ENCODE data around the gene COL5A2.

Gene COL5A2

DNA sequence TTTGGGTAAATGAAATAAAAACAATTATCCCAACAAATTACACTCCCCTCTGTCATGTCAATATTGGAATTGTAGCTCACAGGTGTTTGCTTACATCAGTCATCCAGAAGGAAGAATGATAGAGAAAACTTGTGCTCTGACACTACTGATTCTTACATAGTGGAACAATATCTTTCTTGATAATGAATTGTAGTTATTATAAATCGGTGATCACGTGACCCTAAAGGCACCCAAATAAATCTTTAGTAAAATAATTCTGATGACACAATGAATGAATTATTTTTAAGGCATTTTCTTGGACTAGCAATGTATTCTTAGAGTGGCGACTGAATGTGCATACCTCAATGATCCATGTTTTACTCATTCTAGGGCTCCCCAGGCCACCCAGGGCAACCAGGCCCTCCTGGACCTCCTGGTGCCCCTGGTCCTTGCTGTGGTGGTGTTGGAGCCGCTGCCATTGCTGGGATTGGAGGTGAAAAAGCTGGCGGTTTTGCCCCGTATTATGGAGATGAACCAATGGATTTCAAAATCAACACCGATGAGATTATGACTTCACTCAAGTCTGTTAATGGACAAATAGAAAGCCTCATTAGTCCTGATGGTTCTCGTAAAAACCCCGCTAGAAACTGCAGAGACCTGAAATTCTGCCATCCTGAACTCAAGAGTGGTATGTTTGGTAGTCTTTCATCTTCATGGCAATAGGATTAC lies 170.9 kb downstream of the COL5A2 start:
- H3K4me3 ChIP-seq (ENCODE audit: low read depth, low read length), result no peak overlapping the region
- in situ Hi-C loops (cut with HindIII; ENCODE audit: low sequenced_read_pairs), result no loop called here
- no peak for DNase-seq (ENCODE audit: low read depth, low spot score)
- TF ChIP-seq, protein P1, sequence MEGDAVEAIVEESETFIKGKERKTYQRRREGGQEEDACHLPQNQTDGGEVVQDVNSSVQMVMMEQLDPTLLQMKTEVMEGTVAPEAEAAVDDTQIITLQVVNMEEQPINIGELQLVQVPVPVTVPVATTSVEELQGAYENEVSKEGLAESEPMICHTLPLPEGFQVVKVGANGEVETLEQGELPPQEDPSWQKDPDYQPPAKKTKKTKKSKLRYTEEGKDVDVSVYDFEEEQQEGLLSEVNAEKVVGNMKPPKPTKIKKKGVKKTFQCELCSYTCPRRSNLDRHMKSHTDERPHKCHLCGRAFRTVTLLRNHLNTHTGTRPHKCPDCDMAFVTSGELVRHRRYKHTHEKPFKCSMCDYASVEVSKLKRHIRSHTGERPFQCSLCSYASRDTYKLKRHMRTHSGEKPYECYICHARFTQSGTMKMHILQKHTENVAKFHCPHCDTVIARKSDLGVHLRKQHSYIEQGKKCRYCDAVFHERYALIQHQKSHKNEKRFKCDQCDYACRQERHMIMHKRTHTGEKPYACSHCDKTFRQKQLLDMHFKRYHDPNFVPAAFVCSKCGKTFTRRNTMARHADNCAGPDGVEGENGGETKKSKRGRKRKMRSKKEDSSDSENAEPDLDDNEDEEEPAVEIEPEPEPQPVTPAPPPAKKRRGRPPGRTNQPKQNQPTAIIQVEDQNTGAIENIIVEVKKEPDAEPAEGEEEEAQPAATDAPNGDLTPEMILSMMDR (IDR thresholded peaks at IDR 0.05; ENCODE audit: low read depth, low read length), result no peak

DNA sequence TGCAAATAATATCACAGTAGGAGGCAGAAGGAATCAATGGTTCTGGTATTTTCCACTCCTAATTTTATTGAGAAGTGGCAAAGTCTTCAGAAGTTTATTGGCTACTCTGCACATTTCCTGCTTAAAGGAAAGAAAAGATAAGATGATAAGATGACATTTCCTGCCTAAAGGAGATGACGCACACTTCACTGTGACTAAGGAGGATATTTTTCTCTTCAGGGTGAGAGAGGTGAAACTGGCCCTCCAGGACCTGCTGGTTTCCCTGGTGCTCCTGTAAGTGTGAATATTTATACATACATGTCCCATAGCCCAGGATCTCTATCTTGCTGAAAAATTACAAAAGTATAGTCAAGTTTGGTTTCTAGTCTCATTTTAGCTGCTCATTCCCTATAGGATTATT lies 177.5 kb downstream of the COL5A2 start:
- in situ Hi-C loops (cut with HindIII; ENCODE audit: low sequenced_read_pairs), result no loop called here
- DNase-seq (ENCODE audit: low read depth, low spot score), result peak; percentile 63
- H3K4me3 ChIP-seq (ENCODE audit: low read depth, low read length), result no peak overlapping the region

DNA sequence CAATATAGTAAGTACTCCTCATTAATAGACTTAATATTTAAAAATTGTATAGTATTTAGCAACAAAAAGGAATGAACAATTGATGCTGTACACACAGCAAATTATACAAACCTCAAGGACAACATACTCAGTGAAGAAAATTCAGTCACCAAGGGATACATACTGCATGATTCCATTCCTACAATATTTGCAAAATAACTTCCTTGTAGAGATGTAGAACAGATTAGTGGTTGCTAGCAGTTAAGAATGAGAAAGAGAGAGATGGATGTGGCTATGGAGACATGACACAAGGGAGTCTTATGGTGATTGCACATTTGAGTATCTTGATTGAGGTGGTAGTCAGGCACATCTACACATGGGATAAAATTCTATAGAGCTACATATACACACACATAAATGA lies 179.3 kb downstream of the COL5A2 start:
- H3K4me3 ChIP-seq (ENCODE audit: low read depth, low read length), result no peak overlapping the region
- in situ Hi-C loops (cut with HindIII; ENCODE audit: low sequenced_read_pairs), result no loop called here
- TF ChIP-seq, protein P1 (IDR thresholded peaks at IDR 0.05; ENCODE audit: low read depth, low read length), result no peak
- DNase-seq (ENCODE audit: low read depth, low spot score), result no peak

More for the DNA sequence above, 177.5 kb downstream of the COL5A2 start:
- TF ChIP-seq, protein P1 (IDR thresholded peaks at IDR 0.05; ENCODE audit: low read depth, low read length), result no peak

DNA sequence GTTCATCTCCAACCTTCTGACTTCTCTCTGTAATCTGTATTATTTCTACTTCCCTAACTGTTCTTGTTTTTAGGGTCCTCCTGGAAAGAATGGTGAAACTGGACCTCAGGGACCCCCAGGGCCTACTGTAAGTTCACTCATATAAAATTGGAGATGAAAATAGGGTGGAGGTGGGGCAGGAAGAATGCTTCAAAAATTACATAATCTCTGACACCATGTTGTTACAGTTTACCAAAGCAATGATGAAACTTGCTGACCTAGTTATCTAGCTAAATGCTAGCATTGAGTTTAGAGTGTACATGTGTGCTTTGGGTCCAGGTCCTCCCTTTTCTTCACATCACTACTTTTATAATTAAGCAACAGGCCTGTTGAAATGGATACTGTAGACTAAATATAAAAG lies 182.3 kb downstream of the COL5A2 start:
- H3K4me3 ChIP-seq (ENCODE audit: low read depth, low read length), result no peak overlapping the region
- DNase-seq (ENCODE audit: low read depth, low spot score), result no peak
- in situ Hi-C loops (cut with HindIII; ENCODE audit: low sequenced_read_pairs), result no loop called here
- TF ChIP-seq, protein P1 (IDR thresholded peaks at IDR 0.05; ENCODE audit: low read depth, low read length), result no peak

DNA sequence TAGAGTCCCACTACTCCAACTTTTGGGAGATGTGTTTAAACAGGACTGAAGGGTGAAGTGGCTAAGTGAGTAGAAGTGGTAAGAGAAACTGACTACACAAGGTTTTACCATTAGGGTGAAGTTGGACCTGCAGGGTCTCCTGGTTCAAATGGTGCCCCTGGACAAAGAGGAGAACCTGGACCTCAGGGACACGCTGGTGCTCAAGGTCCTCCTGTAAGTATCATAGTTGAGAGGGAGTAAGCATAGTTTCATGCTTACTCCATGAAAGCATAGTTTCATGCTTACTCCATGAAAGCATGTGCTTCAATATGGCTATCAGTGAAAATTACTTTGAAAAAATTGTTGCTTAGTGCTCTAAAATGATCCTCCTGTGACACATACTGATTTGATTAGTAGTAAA lies 186.3 kb downstream of the COL5A2 start:
- in situ Hi-C loops (cut with HindIII; ENCODE audit: low sequenced_read_pairs), result no loop called here
- DNase-seq (ENCODE audit: low read depth, low spot score), result no peak
- no peak overlapping the region for H3K4me3 ChIP-seq (ENCODE audit: low read depth, low read length)
- TF ChIP-seq, protein P1 (IDR thresholded peaks at IDR 0.05; ENCODE audit: low read depth, low read length), result no peak

DNA sequence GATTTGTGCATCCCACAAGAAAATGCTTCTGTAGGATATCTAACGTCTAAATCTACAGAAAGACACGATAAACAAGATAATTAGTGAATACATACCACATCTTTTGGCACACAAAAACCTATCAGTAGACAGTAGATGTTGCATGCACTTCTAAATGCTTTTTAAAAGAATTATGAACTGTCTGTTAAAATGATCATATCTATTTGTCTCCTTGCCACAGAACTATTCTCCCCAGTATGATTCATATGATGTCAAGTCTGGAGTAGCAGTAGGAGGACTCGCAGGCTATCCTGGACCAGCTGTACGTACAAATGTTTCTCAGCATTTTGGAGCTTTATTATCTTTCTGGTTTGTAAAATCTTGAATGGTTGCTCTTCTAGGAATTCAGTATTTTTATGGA lies 192.7 kb downstream of the COL5A2 start:
- no peak overlapping the region for H3K4me3 ChIP-seq (ENCODE audit: low read depth, low read length)
- in situ Hi-C loops (cut with HindIII; ENCODE audit: low sequenced_read_pairs), result no loop called here
- no peak for DNase-seq (ENCODE audit: low read depth, low spot score)
- TF ChIP-seq, protein P1 (IDR thresholded peaks at IDR 0.05; ENCODE audit: low read depth, low read length), result no peak

Data from astrocyte of the spinal cord (primary cell).